Upper lobe of left lung (tissue), 4 donors: ENCODE data around the gene RPS6KA2.

Experiments used
- CTCF ChIP-seq, 6 experiments: fragments of 450-650 bp in 4 of 6; fragments of 200-600 bp in 2 of 6; sonication (generic) in 2 of 6; IDR thresholded peaks; one replicate each; pipeline ENCODE4 v1.5.1; 2016 to 2019; ENCODE audit warnings: antibody characterized with exemption in 6 of 6
- EP300 ChIP-seq, 4 donors: sonication (generic); formaldehyde crosslinking; IDR thresholded peaks; one replicate each; pipeline ENCODE4 v1.5.1; 2017; ENCODE audit warnings: antibody characterized with exemption in 4 of 4, control low read depth in 2 of 4
- POLR2A ChIP-seq, 4 donors: fragments of 450-650 bp; IDR thresholded peaks; one replicate each; pipeline ENCODE4 v1.5.1; 2016 to 2017; ENCODE audit warnings: antibody characterized with exemption in 4 of 4, mild to moderate bottlenecking in 2 of 4
- POLR2AphosphoS5 ChIP-seq, 2 donors: sonication (generic); formaldehyde crosslinking; IDR thresholded peaks; one replicate each; pipeline ENCODE4 v1.5.1; 2017; ENCODE audit warnings: antibody characterized with exemption in 2 of 2

GRCh38 chr6:166410426-166410935, 216.6 kb downstream of the RPS6KA2 start:
- TF ChIP-seq CTCF (IDR thresholded peaks at IDR 0.05) (no peak), POLR2AphosphoS5 (IDR thresholded peaks at IDR 0.05) (no peak), EP300 (IDR thresholded peaks at IDR 0.05) (no peak), POLR2A (IDR thresholded peaks at IDR 0.05) (no peak)
